Stimulated activated CD4-positive, alpha-beta T cell treated with anti-CD3 and anti-CD28 coated beads, TNF-alpha, amount 100 ng/mL, for 48 hours (primary cell): Measurements from ENCODE around the gene NDE1.

ENCODE experiments used
- DNase-seq, 3 donors: peaks; one replicate each; pipeline ENCODE4 v3.0.0-alpha.2; 2020; ENCODE audit warnings: low read depth in 3 of 3

NDE1 gene

GRCh38 chr16:15768201-15768600, 118.2 kb downstream of the NDE1 start:
- DNase-seq: no peak

DNA sequence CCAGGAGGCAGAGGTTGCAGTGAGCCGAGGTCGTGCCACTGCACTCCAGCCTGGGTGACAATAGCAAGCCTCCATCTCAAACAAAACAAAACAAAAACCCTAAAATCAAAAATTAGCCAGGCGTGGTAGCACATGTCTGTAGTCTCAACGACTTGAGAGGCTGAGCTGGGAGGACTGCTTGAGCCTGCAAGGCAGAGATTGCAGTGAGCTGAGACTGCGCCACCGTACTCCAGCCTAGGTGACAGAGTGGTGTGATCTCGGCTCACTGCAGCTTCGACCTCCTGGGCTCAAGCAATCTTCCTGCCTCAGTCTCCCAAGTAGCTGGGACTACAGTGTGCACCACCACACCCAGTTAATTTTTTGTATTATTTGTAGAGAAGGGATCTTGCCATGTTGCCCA, 119.2 kb downstream of the NDE1 start:
- no peak for DNase-seq

DNA sequence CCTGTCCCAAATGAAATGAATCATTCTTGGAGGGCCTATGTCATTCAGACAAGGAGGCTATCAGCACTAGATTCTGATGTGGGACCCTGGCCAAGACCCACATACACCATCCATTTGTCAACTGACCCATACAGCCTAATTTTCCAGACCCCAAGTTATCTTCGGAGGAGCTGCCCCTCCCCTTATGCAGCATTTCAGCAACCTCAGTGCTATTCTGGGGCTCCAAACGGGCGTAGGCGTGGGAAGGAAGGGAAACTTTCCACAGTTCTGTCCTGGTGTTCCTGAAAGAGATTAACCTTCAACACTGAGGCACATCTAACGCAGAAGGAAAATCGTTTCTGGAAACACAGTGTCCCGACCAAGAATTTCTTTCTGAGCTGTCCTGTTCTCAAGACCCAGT, 120.1 kb downstream of the NDE1 start:
- no peak for DNase-seq

- no peak for DNase-seq
These were observed 120.5 kb downstream of the NDE1 start for GRCh38 chr16:15770512-15770911.

DNA sequence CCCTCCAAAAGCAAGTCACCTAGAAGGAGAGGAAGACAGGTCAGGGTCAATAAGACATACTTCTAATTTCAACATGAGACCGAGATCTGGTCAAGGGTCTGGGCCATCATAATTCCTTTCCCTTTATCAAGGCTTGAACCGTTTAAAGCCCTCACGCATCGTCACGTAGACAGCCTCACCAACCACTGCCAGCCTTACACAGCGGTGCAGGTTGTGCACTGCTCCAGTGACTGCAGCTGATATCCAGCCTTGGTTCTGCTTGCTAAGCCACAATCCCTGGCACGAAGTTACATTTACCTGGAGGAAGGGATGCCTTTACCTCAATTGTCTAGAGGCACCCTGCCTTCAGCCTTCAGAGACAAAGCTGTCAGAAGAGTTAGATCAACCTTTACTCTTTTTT, 121.6 kb downstream of the NDE1 start:
- no peak for DNase-seq

DNA sequence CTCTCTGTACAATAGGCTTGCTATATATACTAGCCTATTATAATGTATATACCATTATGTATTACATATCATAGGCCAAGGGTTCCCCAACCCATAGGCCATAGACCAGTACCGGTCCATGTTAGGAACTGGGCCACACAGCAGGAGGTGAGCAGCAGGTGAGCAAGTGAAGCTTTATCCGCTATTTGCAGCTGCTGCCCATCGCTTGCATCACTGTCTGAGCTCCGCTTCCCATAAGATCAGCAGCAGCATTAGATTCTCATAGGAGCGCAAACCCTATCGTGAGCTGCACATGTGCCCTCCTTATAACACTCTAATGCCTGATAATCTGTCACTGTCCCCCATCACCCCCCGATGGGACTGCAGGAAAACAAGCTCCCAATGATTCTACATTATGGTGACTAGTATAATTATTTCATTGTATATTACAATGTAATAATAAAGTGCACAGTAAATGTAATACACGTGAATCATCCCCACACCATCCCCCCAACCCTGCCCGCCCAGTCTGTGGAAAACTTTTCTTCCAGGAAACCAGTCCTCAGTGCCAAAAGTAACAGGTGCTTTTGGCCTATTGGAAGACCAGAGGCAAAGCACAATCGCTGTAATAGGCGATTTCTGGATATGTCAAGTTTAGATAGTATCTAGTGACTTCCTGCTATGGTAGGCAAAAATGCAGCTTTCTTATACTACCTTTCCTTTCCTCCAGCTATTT, 122.7 kb downstream of the NDE1 start:
- no peak for DNase-seq

DNA sequence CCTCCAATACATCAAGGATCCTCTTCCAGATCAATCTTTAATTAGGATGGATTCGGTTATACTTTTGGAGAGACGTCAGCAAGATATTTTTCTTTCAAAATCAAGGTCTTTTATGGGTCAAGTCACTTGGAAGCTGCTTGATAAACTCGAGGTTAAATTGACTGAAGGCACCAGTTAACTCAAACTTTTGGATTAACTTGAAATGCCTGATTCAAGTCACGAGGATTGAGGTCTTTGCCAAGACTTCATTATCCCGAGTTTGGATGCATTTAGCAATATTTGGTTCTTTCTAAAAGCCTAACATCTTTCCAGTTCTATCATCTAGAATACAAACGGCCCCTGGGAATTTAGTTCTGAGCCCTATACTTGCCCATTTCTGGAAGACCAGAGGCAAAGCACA, 123.9 kb downstream of the NDE1 start:
- no peak for DNase-seq

GRCh38 chr16:15775209-15775608, 125.2 kb downstream of the NDE1 start:
- DNase-seq: no peak

DNA sequence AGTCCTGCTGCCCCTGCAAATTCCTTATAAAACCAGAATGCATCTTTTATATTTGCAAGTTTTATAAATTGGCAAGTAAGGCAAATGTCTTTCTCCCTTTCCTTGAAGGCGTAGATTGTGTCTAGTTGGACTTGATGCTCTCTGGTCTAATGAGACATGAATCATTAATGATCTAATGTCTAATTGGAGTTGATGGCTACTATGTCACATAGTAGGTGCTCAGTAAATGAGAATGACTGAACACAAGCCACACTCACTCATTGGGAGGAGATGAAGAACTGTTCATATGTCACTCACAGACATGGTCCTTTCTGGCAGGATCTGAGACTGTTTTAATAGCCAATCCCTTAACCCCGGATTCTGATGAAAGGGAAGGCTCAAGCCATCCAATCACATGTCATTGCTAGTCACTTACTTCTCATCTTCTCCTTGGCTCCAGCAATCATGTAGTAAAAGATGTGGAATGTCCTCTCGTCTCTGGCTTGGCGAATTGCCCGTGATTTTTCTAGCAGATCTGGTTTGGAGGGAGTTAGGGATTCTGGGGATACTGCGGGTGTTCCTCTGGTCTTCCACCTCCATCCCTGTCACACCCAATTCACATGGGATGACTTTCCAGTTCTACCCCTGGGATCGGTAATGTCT, 125.7 kb downstream of the NDE1 start:
- no peak for DNase-seq
